HEK293 (cell line): ENCODE measurements around the gene PHLDB2.

ENCODE experiments used
- CTCF ChIA-PET: fragments of 350-600 bp; formaldehyde crosslinking; extraction: SDS; loops from one replicate; lab custom pipeline; 2021; ENCODE audit warnings: antibody characterized with exemption; lab: Yijun Ruan, JAX
- POLR2A ChIA-PET: fragments of 300-600 bp; formaldehyde crosslinking; extraction: SDS; loops from one replicate; lab custom pipeline; 2020; ENCODE audit warnings: antibody characterized with exemption, inconsistent platforms; lab: Yijun Ruan, JAX
- H3K27ac ChIP-seq: fragments of 200-500 bp; sonication (Bioruptor generic); 2 replicates; pipeline ENCODE4 v1.5.1; 2014; ENCODE audit warnings: low read depth, low read length, control low read depth, inconsistent platforms; ENCODE audit errors: extremely low read depth
- H3K36me3 ChIP-seq, 2 experiments: fragments of 200-500 bp in 1 of 2; sonication (Bioruptor generic) in 1 of 2; 1 replicate in 1 of 2; 2 replicates in 1 of 2; pipeline ENCODE4 v1.5.1; 2014 to 2017; ENCODE audit warnings: inconsistent platforms in 2 of 2, low read length in 2 of 2; ENCODE audit not compliant: control insufficient read depth in 2 of 2, insufficient read depth in 1 of 2
- H3K4me1 ChIP-seq: fragments of 200-500 bp; sonication (Bioruptor generic); 2 replicates; pipeline ENCODE4 v1.5.1; 2014; ENCODE audit warnings: mild to moderate bottlenecking, low read length, inconsistent platforms; ENCODE audit not compliant: control insufficient read depth, insufficient read depth
- H3K4me3 ChIP-seq: 2 replicates; pipeline ENCODE4 v1.5.1; 2011; ENCODE audit warnings: low read depth, mild to moderate bottlenecking, control low read depth, low read length, moderate library complexity
- H3K9me3 ChIP-seq: fragments of 200-500 bp; sonication (Bioruptor generic); 2 replicates; pipeline ENCODE4 v1.5.1; 2014; ENCODE audit warnings: low read depth, low read length, inconsistent platforms; ENCODE audit not compliant: control insufficient read depth, insufficient read depth
- BCL11A ChIP-seq: fragments of 450-650 bp; formaldehyde crosslinking; IDR thresholded peaks from 2 replicates; pipeline ENCODE4 v1.5.1; 2016; ENCODE audit warnings: low read depth, missing biosample characterization, missing genetic modification characterization
- CTCF ChIP-seq: fragments of 450-650 bp; formaldehyde crosslinking; IDR thresholded peaks from 2 replicates; pipeline ENCODE4 v1.5.1; 2016; ENCODE audit warnings: missing biosample characterization, missing genetic modification characterization
- HOXC10 ChIP-seq: sonication (generic); formaldehyde crosslinking; IDR thresholded peaks from 2 replicates; pipeline ENCODE4 v1.8.1; 2023; ENCODE audit warnings: mild to moderate bottlenecking, missing genetic modification reagents
- IKZF3 ChIP-seq: fragments of 450-650 bp; IDR thresholded peaks from 2 replicates; pipeline ENCODE4 v1.5.0; 2018; ENCODE audit warnings: missing biosample characterization, mild to moderate bottlenecking, missing genetic modification characterization, moderate library complexity
- ZBTB11 ChIP-seq: fragments of 450-650 bp; formaldehyde crosslinking; conservative IDR thresholded peaks from 2 replicates; pipeline ENCODE4 v1.5.1; 2016; ENCODE audit warnings: low read depth, missing biosample characterization, missing genetic modification characterization
- ZBTB20 ChIP-seq: fragments of 450-650 bp; formaldehyde crosslinking; IDR thresholded peaks from 2 replicates; pipeline ENCODE4 v1.5.1; 2016; ENCODE audit warnings: missing biosample characterization, missing genetic modification characterization
- ZBTB48 ChIP-seq: fragments of 450-650 bp; formaldehyde crosslinking; IDR thresholded peaks from 2 replicates; pipeline ENCODE4 v1.5.1; 2016; ENCODE audit warnings: missing biosample characterization, missing genetic modification characterization
- ZFP3 ChIP-seq: fragments of 450-650 bp; formaldehyde crosslinking; IDR thresholded peaks from 2 replicates; pipeline ENCODE4 v1.5.1; 2016; ENCODE audit warnings: low read depth, missing biosample characterization, missing genetic modification characterization
- ZNF133 ChIP-seq: fragments of 450-650 bp; formaldehyde crosslinking; IDR thresholded peaks from 2 replicates; pipeline ENCODE4 v1.5.1; 2016; ENCODE audit warnings: missing biosample characterization, missing genetic modification characterization
- ZNF202 ChIP-seq: fragments of 450-650 bp; formaldehyde crosslinking; IDR thresholded peaks from 2 replicates; pipeline ENCODE4 v1.5.1; 2016; ENCODE audit warnings: missing biosample characterization, missing genetic modification characterization, borderline replicate concordance
- ZNF211 ChIP-seq: fragments of 450-650 bp; formaldehyde crosslinking; IDR thresholded peaks from 2 replicates; pipeline ENCODE4 v1.5.1; 2016; ENCODE audit warnings: low read depth, missing biosample characterization, missing genetic modification characterization
- ZNF223 ChIP-seq: fragments of 450-650 bp; formaldehyde crosslinking; IDR thresholded peaks from 2 replicates; pipeline ENCODE4 v1.5.1; 2016; ENCODE audit warnings: missing biosample characterization, missing genetic modification characterization
- ZNF311 ChIP-seq: fragments of 450-650 bp; formaldehyde crosslinking; IDR thresholded peaks from 2 replicates; pipeline ENCODE4 v1.5.1; 2017; ENCODE audit warnings: missing biosample characterization, missing genetic modification characterization, borderline replicate concordance
- ZNF404 ChIP-seq: fragments of 450-650 bp; formaldehyde crosslinking; IDR thresholded peaks from 2 replicates; pipeline ENCODE4 v1.5.1; 2017; ENCODE audit warnings: missing biosample characterization, missing genetic modification characterization
- ZNF521 ChIP-seq: fragments of 450-650 bp; formaldehyde crosslinking; IDR thresholded peaks from 2 replicates; pipeline ENCODE4 v1.5.1; 2017; ENCODE audit warnings: missing biosample characterization, mild to moderate bottlenecking, missing genetic modification characterization
- ZNF623 ChIP-seq: fragments of 450-650 bp; formaldehyde crosslinking; IDR thresholded peaks from 2 replicates; pipeline ENCODE4 v1.5.1; 2016; ENCODE audit warnings: missing biosample characterization, missing genetic modification characterization
- ZNF626 ChIP-seq: fragments of 450-650 bp; sonication (Bioruptor Pico); formaldehyde crosslinking; IDR thresholded peaks from 2 replicates; pipeline ENCODE4 v1.5.1; 2018; ENCODE audit warnings: missing biosample characterization, missing genetic modification characterization, inconsistent platforms
- ZNF658 ChIP-seq: fragments of 450-650 bp; formaldehyde crosslinking; IDR thresholded peaks from 2 replicates; pipeline ENCODE4; 2016; ENCODE audit warnings: missing biosample characterization, missing genetic modification characterization
- ZNF677 ChIP-seq: fragments of 450-650 bp; IDR thresholded peaks from 2 replicates; pipeline ENCODE4 v1.5.0; 2018; ENCODE audit warnings: missing biosample characterization, mild to moderate bottlenecking, missing genetic modification characterization, moderate library complexity
- ZNF747 ChIP-seq: fragments of 450-650 bp; formaldehyde crosslinking; IDR thresholded peaks from 2 replicates; pipeline ENCODE4 v1.5.1; 2016; ENCODE audit warnings: missing biosample characterization, missing genetic modification characterization
- ZNF837 ChIP-seq: fragments of 450-650 bp; formaldehyde crosslinking; IDR thresholded peaks from 2 replicates; pipeline ENCODE4 v1.5.1; 2016; ENCODE audit warnings: missing biosample characterization, missing genetic modification characterization
- ZNF843 ChIP-seq: fragments of 450-650 bp; formaldehyde crosslinking; IDR thresholded peaks from 2 replicates; pipeline ENCODE4 v1.5.1; 2016; ENCODE audit warnings: missing biosample characterization, missing genetic modification characterization
- ZSCAN16 ChIP-seq: fragments of 450-650 bp; formaldehyde crosslinking; IDR thresholded peaks from 2 replicates; pipeline ENCODE4 v1.5.1; 2016; ENCODE audit warnings: missing biosample characterization, missing genetic modification characterization
- ZSCAN30 ChIP-seq: fragments of 450-650 bp; IDR thresholded peaks from 2 replicates; pipeline ENCODE4 v1.5.1; 2018; ENCODE audit warnings: missing biosample characterization, mild to moderate bottlenecking, missing genetic modification characterization, moderate library complexity
- TF ChIP-seq, protein P1 (sequence below): fragments of 450-650 bp; formaldehyde crosslinking; IDR thresholded peaks from 2 replicates; pipeline ENCODE4 v1.5.1; 2016; ENCODE audit warnings: missing biosample characterization, missing genetic modification characterization
- TF ChIP-seq, protein P2 (sequence below): fragments of 450-650 bp; formaldehyde crosslinking; IDR thresholded peaks from 2 replicates; pipeline ENCODE4 v1.5.1; 2016; ENCODE audit warnings: missing biosample characterization, missing genetic modification characterization

PHLDB2 gene

GRCh38 chr3:111936967-111937366 lies 77.9 kb downstream of the PHLDB2 start:
- H3K27ac ChIP-seq, result no peak overlapping the region
- CTCF ChIA-PET, result interaction anchor here (0.7 to 1.2 kb wide), 2 partner anchors 34 to 78 kb away, joined by 3 read pairs; no protein-coding TSS in a partner anchor
- TF ChIP-seq ZNF837 (tag by site-specific recombination) (no peak), ZNF223 (no peak), ZNF521 (tag by site-specific recombination) (no peak), ZNF311 (tag by site-specific recombination) (no peak), ZBTB48 (tag by site-specific recombination) (no peak), ZNF623 (tag by site-specific recombination) (no peak), ZNF677 (no peak)
- TF ChIP-seq, protein P1, sequence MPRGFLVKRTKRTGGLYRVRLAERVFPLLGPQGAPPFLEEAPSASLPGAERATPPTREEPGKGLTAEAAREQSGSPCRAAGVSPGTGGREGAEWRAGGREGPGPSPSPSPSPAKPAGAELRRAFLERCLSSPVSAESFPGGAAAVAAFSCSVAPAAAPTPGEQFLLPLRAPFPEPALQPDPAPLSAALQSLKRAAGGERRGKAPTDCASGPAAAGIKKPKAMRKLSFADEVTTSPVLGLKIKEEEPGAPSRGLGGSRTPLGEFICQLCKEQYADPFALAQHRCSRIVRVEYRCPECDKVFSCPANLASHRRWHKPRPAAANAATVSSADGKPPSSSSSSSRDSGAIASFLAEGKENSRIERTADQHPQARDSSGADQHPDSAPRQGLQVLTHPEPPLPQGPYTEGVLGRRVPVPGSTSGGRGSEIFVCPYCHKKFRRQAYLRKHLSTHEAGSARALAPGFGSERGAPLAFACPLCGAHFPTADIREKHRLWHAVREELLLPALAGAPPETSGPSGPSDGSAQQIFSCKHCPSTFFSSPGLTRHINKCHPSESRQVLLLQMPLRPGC (tag by site-specific recombination), result no peak
- TF ChIP-seq, all 188 proteins: peak for 0
- POLR2A ChIA-PET, result no interaction called here
- Histone ChIP-seq H3K4me3 (no peak overlapping the region), H3K36me3 (peaks cover 0 to 12% of the 10 kb centered on the region in 2 experiments; a peak in 1 of 3 replicates), H3K9me3 (no peaks in the 10 kb centered on the region), H3K4me1 (0 out of 2 replicates have a peak, but pooled peaks cover 5% of the 10 kb centered on the region)

- Histone ChIP-seq H3K36me3 (peaks cover 0 to 12% of the 10 kb centered on the region in 2 experiments; a peak in 1 of 3 replicates), H3K4me3 (no peak overlapping the region), H3K27ac (no peak overlapping the region), H3K9me3 (no peaks in the 10 kb centered on the region), H3K4me1 (0 out of 2 replicates have a peak, but pooled peaks cover 5% of the 10 kb centered on the region)
- ChIA-PET POLR2A (no interaction called here), CTCF (no interaction called here)
- TF ChIP-seq ZNF837 (tag by site-specific recombination), result no peak
- TF ChIP-seq IKZF3 (tag by site-specific recombination), result no peak
- no peak for TF ChIP-seq ZNF211 (tag by site-specific recombination)
- no peak for TF ChIP-seq ZNF626 (tag by site-specific recombination)
- no peak for TF ChIP-seq ZBTB11
- TF ChIP-seq BCL11A (tag by site-specific recombination), result no peak
- no peak for TF ChIP-seq ZBTB20 (tag by site-specific recombination)
- TF ChIP-seq ZNF404, result no peak
- TF ChIP-seq ZNF133 (tag by site-specific recombination), result no peak
- TF ChIP-seq ZNF747 (tag by site-specific recombination), result no peak
- no peak for TF ChIP-seq ZFP3 (tag by site-specific recombination)
Measured at GRCh38 chr3:111937871-111938270, 78.8 kb downstream of the PHLDB2 start.

- H3K4me1 ChIP-seq, result 0 out of 2 replicates have a peak, but pooled peaks cover 5% of the 10 kb centered on the region
- H3K36me3 ChIP-seq, result peaks cover 0 to 12% of the 10 kb centered on the region in 2 experiments; a peak in 1 of 3 replicates
- no peak overlapping the region for H3K4me3 ChIP-seq
- no peaks in the 10 kb centered on the region for H3K9me3 ChIP-seq
- ChIA-PET CTCF (no interaction called here), POLR2A (no interaction called here)
- H3K27ac ChIP-seq, result no peak overlapping the region
- TF ChIP-seq ZNF202 (no peak), HOXC10 (CRISPR knock-in tag) (no peak), ZNF843 (tag by site-specific recombination) (no peak), ZFP3 (tag by site-specific recombination) (no peak), ZNF521 (tag by site-specific recombination) (no peak), ZSCAN16 (tag by site-specific recombination) (no peak), ZNF658 (tag by site-specific recombination) (no peak), ZSCAN30 (no peak), CTCF (tag by site-specific recombination) (no peak)
- TF ChIP-seq, protein P2, sequence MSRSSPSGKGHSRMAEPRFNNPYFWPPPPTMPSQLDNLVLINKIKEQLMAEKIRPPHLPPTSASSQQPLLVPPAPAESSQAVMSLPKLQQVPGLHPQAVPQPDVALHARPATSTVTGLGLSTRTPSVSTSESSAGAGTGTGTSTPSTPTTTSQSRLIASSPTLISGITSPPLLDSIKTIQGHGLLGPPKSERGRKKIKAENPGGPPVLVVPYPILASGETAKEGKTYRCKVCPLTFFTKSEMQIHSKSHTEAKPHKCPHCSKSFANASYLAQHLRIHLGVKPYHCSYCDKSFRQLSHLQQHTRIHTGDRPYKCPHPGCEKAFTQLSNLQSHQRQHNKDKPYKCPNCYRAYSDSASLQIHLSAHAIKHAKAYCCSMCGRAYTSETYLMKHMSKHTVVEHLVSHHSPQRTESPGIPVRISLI (tag by site-specific recombination), result no peak
Measured at GRCh38 chr3:111939873-111940272, 80.8 kb downstream of the PHLDB2 start.
